ENCODE data around the gene PWWP2B. TPM values are rescaled to one million over a fixed set of nuclear protein-coding genes. Genes with fewer than 3 reads are reported as not detected.

PWWP2B gene
- total RNA-seq, 4 donors from 2014 or later: 14.9 to 27.3 (median 16.7) TPM

DNA sequence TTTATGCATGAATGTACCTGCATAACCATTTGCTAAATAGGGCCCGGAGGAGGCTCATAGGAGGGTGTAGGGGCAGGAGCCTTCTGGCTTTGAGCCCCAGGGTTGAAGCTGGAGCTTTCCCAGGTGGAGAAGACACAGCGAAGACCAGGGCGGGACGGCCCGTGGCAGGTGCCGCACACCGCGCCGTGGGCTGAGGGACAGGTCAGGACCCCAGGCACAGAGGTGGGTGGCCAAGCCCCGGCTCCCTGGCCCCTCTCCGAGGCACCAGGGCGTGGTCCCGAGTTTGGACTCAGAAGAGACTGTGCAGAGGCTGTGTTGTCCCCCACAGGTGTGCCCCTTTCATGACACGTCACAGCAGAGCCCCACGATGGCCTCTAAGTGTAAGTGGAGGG lies 56.5 kb downstream of the PWWP2B start:
- Histone ChIP-seq H3K9me3 (no peaks in the 10 kb centered on the region), H3K4me3 (peak overlapping the region in 3 of 4 donors; percentile 17 to 51 (median 24)), H3K36me3 (no peaks in the 10 kb centered on the region), H3K4me1 (peaks cover 19 to 50% (median 21%) of the 10 kb centered on the region in 3 donors), H3K27me3 (peaks cover 0 to 29% (median 0%) of the 10 kb centered on the region in 4 donors), H3K27ac (no peak overlapping the region)
- intact Hi-C loops (cut with DNase I): loop anchor here (2.0 kb wide), 1 partner anchor 59 kb away; no protein-coding TSS in a partner anchor
- 30 to 45% methylated on average over 7 to 10 of the region's 15 CpGs for WGBS, 2 donors
- DNase-seq: no peak
- TF ChIP-seq, protein P1, sequence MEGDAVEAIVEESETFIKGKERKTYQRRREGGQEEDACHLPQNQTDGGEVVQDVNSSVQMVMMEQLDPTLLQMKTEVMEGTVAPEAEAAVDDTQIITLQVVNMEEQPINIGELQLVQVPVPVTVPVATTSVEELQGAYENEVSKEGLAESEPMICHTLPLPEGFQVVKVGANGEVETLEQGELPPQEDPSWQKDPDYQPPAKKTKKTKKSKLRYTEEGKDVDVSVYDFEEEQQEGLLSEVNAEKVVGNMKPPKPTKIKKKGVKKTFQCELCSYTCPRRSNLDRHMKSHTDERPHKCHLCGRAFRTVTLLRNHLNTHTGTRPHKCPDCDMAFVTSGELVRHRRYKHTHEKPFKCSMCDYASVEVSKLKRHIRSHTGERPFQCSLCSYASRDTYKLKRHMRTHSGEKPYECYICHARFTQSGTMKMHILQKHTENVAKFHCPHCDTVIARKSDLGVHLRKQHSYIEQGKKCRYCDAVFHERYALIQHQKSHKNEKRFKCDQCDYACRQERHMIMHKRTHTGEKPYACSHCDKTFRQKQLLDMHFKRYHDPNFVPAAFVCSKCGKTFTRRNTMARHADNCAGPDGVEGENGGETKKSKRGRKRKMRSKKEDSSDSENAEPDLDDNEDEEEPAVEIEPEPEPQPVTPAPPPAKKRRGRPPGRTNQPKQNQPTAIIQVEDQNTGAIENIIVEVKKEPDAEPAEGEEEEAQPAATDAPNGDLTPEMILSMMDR (IDR thresholded peaks at IDR 0.05): no peak
- no peak for TF ChIP-seq POLR2A (IDR thresholded peaks at IDR 0.05)

DNA sequence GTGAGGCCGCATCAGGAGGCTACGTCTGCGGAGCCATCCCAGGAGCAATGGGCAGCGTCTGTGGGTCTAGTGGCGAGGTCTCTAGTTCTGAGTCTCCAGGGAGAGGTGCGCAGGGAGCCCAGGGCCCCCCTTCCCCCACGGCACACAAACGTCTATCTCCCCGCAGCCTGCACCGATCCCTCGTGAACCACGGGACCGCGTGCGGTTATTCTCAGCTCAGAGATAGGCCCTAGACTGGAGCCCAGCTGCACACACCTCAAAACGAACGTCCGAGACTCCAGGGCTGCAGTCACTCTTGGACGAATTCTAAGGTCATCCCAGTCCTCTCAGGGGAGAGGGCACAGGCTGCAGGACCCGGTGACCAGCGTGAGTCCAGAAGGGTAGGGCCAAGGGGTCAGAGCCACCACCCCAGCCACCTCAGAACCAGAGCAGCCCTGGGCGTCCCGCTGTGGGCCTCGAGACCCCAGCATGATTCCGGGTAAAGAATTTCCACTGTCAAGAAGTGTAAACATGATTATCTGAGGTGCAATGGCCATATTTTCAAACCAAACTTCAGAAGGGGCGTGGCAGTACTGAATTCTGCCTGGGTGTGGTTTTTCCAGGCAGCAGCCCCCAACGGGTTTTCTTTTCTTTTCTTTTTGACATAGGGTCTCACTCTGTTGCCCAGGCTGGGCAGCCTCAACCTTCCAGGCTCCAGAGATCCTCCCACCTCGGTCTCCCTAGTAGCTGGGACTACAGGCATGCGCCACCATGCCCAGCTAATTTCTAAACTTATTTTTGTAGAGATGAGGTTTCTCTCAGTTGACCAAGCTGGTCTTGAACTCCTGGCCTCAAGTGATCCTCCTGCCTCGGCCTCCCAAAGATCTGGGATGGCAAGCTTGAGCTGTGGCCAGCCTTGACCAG lies 57.5 kb downstream of the PWWP2B start:
- DNase-seq: no peak
- TF ChIP-seq, protein P1 (IDR thresholded peaks at IDR 0.05): no peak
- TF ChIP-seq POLR2A (IDR thresholded peaks at IDR 0.05): no peak
- Histone ChIP-seq H3K27ac (no peak overlapping the region), H3K9me3 (no peaks in the 10 kb centered on the region), H3K27me3 (peaks cover 0 to 29% (median 0%) of the 10 kb centered on the region in 4 donors), H3K4me3 (no peak overlapping the region), H3K36me3 (no peaks in the 10 kb centered on the region), H3K4me1 (peaks cover 24 to 54% (median 30%) of the 10 kb centered on the region in 3 donors)
- intact Hi-C loops (cut with DNase I): loop anchor here (5.0 kb wide), 2 partner anchors 83 to 232 kb away; partner anchors contain the start of gene INPP5A
- WGBS, 2 donors: 78 to 81% methylated on average over 14 to 17 of the region's 30 CpGs

DNA sequence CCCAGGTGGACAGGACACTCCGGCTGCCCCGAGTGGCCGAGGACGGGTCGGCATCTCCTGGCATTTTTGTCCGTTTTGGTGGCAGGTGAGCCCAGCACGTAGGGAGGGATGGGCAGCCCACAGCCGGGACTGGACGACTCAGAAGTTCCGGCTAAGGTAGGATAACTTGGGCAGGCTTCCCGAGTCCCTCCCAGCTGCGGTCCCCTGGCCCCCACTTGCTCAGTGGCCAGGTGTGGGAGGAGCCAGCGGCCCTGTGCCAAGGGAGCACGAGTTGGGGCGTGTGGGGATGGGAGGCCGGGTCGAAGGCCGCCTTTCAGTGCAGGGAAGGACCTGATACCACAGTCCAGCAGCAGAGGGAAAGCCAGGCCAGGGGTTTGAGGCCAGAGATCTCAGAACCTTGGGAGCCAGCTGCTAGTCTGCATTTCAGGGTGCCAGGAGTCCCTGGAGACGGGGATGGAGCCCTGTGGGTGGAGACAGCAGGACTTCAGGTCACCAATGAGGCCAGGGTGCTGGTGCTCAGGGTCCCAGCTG lies 58.5 kb downstream of the PWWP2B start:
- WGBS, 2 donors: 18 to 80% methylated on average over 2 to 4 of the region's 19 CpGs
- DNase-seq: no peak
- H3K9me3 ChIP-seq: no peaks in the 10 kb centered on the region
- H3K36me3 ChIP-seq: no peaks in the 10 kb centered on the region
- no peak overlapping the region for H3K27ac ChIP-seq
- no peak overlapping the region for H3K4me3 ChIP-seq
- intact Hi-C loops (cut with DNase I): loop anchor here (5.0 kb wide), 2 partner anchors 82 to 233 kb away; partner anchors contain the start of gene INPP5A
- H3K27me3 ChIP-seq: peaks cover 0 to 29% (median 0%) of the 10 kb centered on the region in 4 donors
- TF ChIP-seq POLR2A (IDR thresholded peaks at IDR 0.05): no peak
- TF ChIP-seq, protein P1 (IDR thresholded peaks at IDR 0.05): no peak
- H3K4me1 ChIP-seq: peaks cover 24 to 54% (median 30%) of the 10 kb centered on the region in 3 donors

DNA sequence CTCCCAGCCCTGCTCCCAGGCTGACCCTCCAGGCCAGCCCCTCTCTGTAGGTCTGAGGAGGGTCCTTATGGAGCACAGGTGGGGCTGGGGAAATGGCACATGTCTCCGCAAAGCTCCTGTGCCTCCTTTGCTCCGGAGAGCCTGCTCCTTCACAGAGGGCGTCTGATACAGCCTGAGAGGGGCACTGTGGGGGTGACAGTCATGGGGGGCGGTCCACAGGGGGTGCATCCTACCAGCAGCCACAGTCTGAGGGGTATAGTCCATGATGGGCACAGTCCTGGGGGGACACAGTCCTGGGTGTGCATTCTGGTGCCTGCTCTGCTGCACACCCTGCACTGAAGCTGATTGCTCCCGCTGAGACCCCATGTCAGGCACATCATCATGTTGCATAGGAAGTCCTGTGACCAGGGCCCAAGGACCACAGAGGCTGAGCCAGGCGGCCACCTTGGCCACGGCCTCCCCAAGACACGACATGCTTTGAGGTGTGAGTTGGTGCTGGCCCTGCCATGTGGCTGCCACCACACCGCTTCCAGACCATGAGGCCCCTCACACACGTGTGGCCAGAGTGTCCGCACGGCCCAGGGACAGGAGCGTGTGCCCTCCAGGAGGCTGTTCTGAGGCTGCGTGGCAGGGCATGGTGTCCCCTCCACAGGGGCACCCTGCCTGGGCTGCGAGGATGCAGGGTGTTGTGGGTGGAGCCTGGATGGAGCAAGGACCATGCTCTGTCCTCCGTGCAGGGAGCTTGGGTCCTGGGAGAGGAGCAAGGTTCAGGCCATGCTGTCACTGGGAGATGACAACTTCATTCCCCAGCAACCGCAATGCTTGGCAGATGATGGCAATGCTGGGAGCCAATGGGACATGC lies 59.2 kb downstream of the PWWP2B start:
- Histone ChIP-seq H3K27ac (no peak overlapping the region), H3K9me3 (no peaks in the 10 kb centered on the region), H3K36me3 (no peaks in the 10 kb centered on the region), H3K27me3 (peaks cover 0 to 29% (median 0%) of the 10 kb centered on the region in 4 donors), H3K4me3 (no peak overlapping the region), H3K4me1 (peaks cover 24 to 54% (median 30%) of the 10 kb centered on the region in 3 donors)
- no peak for DNase-seq
- TF ChIP-seq, protein P1 (IDR thresholded peaks at IDR 0.05): no peak
- TF ChIP-seq POLR2A (IDR thresholded peaks at IDR 0.05): no peak
- intact Hi-C loops (cut with DNase I): loop anchor here (5.0 kb wide), 2 partner anchors 81 to 234 kb away; partner anchors contain the start of gene INPP5A
- WGBS, 2 donors: 80% methylated on average over 1 of the region's 17 CpGs; no CpG with 5 or more reads in 1 of the 2 donors

All from esophagus squamous epithelium (tissue), 5 donors.